IMR-90 (cell line): ENCODE data around the gene PTPRK. TPM values are rescaled to one million over a fixed set of nuclear protein-coding genes. Genes with fewer than 3 reads are reported as not detected.

ENCODE experiments used
- ATAC-seq: fragments of 200-7000 bp; cut with Tn5 transposase; 2 replicates; pipeline ENCODE4 v1.9.1; 2020; ENCODE audit warnings: low read depth, mild to moderate bottlenecking, moderate library complexity
- BruUV-seq: library from RNA; stranded (reverse); fragments of 400-500 nt; replicated peaks from 2 replicates; lab custom pipeline; 2021; lab: Mats Ljungman, UMichigan
- CTCF ChIA-PET: fragments of 300-600 bp; formaldehyde crosslinking; extraction: SDS; loops from one replicate; lab custom pipeline; 2021; ENCODE audit warnings: antibody characterized with exemption; lab: Yijun Ruan, JAX
- POLR2A ChIA-PET: fragments of 300-600 bp; sonication (Branson Sonifier 250); formaldehyde crosslinking; loops from one replicate; lab custom pipeline; 2022; ENCODE audit warnings: antibody characterized with exemption; ENCODE audit not compliant: unreplicated experiment; lab: Charles Lee
- DNase-seq: peaks from one replicate; pipeline ENCODE4 v3.0.0; 2013
- H2AFZ ChIP-seq: replicated peaks from 2 replicates; pipeline ENCODE3; 2013; ENCODE audit warnings: low read length, mild to moderate bottlenecking; ENCODE audit not compliant: poor library complexity
- H2AK5ac ChIP-seq: 2 replicates; pipeline ENCODE4 v1.6.1; 2013; ENCODE audit warnings: low read depth, low read length, inconsistent platforms
- H2AK9ac ChIP-seq: replicated peaks from 2 replicates; pipeline ENCODE3; 2013; ENCODE audit warnings: mild to moderate bottlenecking, low read depth, low read length, moderate library complexity; ENCODE audit not compliant: poor library complexity
- H2BK120ac ChIP-seq: 2 replicates; pipeline ENCODE4 v1.6.1; 2013; ENCODE audit warnings: low read depth, low read length, inconsistent platforms
- H2BK15ac ChIP-seq: 3 replicates; pipeline ENCODE4 v1.6.1; 2013; ENCODE audit warnings: low read depth, low read length, inconsistent platforms
- H2BK20ac ChIP-seq: 2 replicates; pipeline ENCODE4 v1.6.1; 2013; ENCODE audit warnings: low read depth, mild to moderate bottlenecking, inconsistent platforms, low read length, moderate library complexity
- H2BK5ac ChIP-seq: 2 replicates; pipeline ENCODE4 v1.6.1; 2013; ENCODE audit warnings: mild to moderate bottlenecking, low read depth, low read length, inconsistent platforms; ENCODE audit not compliant: poor library complexity, severe bottlenecking
- H3K14ac ChIP-seq: replicated peaks from 2 replicates; pipeline ENCODE4 v1.6.1; 2013; ENCODE audit warnings: low read depth, low read length, inconsistent platforms
- H3K18ac ChIP-seq: 2 replicates; pipeline ENCODE4 v1.6.1; 2013; ENCODE audit warnings: low read depth, low read length, control low read depth
- H3K23ac ChIP-seq: 2 replicates; pipeline ENCODE4 v1.6.1; 2013; ENCODE audit warnings: low read depth, low read length, inconsistent platforms
- H3K27ac ChIP-seq: 2 replicates; pipeline ENCODE4 v1.5.1; 2013; ENCODE audit warnings: mild to moderate bottlenecking, control low read depth, low read length; ENCODE audit not compliant: insufficient read depth
- H3K27me3 ChIP-seq: 2 replicates; pipeline ENCODE4 v1.6.1; 2013; ENCODE audit warnings: low read length; ENCODE audit not compliant: control insufficient read depth, insufficient read depth
- H3K36me3 ChIP-seq: 2 replicates; pipeline ENCODE4 v1.6.1; 2013; ENCODE audit warnings: low read length, mixed read lengths; ENCODE audit not compliant: control insufficient read depth, insufficient read depth
- H3K4ac ChIP-seq: 2 replicates; pipeline ENCODE4 v1.6.1; 2013; ENCODE audit warnings: low read depth, low read length, inconsistent platforms
- H3K4me1 ChIP-seq: 2 replicates; pipeline ENCODE4 v1.6.1; 2013; ENCODE audit warnings: low read length, mixed read lengths; ENCODE audit not compliant: control insufficient read depth, insufficient read depth
- H3K4me2 ChIP-seq: 2 replicates; pipeline ENCODE4 v1.6.1; 2013; ENCODE audit warnings: low read depth, mild to moderate bottlenecking, control low read depth, low read length, moderate library complexity
- H3K4me3 ChIP-seq: 2 replicates; pipeline ENCODE4 v1.5.1; 2013; ENCODE audit warnings: low read depth, mild to moderate bottlenecking, control low read depth, low read length, moderate library complexity; ENCODE audit not compliant: insufficient read depth
- H3K56ac ChIP-seq: 2 replicates; pipeline ENCODE4 v1.6.1; 2013; ENCODE audit warnings: low read length, inconsistent platforms; ENCODE audit not compliant: insufficient read depth; ENCODE audit errors: extremely low read depth
- H3K79me1 ChIP-seq, 2 experiments: 2 replicates each; pipeline ENCODE4 v1.6.1; 2013; ENCODE audit warnings: low read length in 2 of 2, inconsistent platforms in 1 of 2, low read depth in 1 of 2
- H3K9ac ChIP-seq: 2 replicates; pipeline ENCODE4 v1.6.1; 2013; ENCODE audit warnings: low read depth, low read length, control low read depth
- H3K9me1 ChIP-seq: 2 replicates; pipeline ENCODE4 v1.6.1; 2013; ENCODE audit warnings: low read length, inconsistent platforms; ENCODE audit not compliant: insufficient read depth
- H3K9me3 ChIP-seq: 2 replicates; pipeline ENCODE4 v1.6.1; 2013; ENCODE audit warnings: low read length; ENCODE audit not compliant: control insufficient read depth, insufficient read depth
- H4K20me1 ChIP-seq: 2 replicates; pipeline ENCODE4 v1.6.1; 2013; ENCODE audit warnings: low read length, inconsistent platforms; ENCODE audit not compliant: insufficient read depth
- H4K5ac ChIP-seq: 2 replicates; pipeline ENCODE4 v1.6.1; 2013; ENCODE audit warnings: mild to moderate bottlenecking, low read depth, low read length, control low read depth
- H4K8ac ChIP-seq, 2 experiments: 2 replicates each; pipeline ENCODE4 v1.6.1; 2013; ENCODE audit warnings: low read depth in 2 of 2, low read length in 2 of 2, control low read depth in 1 of 2, inconsistent platforms in 1 of 2
- H4K91ac ChIP-seq: 2 replicates; pipeline ENCODE4 v1.6.1; 2013; ENCODE audit warnings: low read depth, low read length, inconsistent platforms; ENCODE audit not compliant: insufficient read depth
- BHLHE40 ChIP-seq: fragments of 150-350 bp; IDR thresholded peaks from 2 replicates; pipeline ENCODE4 v1.6.1; 2016; ENCODE audit warnings: mild to moderate bottlenecking, low read depth, low read length
- CEBPB ChIP-seq: IDR thresholded peaks from 2 replicates; pipeline ENCODE4 v1.6.1; 2012; ENCODE audit warnings: low read depth, low read length, improper control_type of control experiment
- FOS ChIP-seq: fragments of 150-350 bp; IDR thresholded peaks from 2 replicates; pipeline ENCODE4 v1.6.1; 2016; ENCODE audit warnings: low read depth, low read length
- MAFK ChIP-seq: IDR thresholded peaks from 2 replicates; pipeline ENCODE4 v1.6.1; 2012; ENCODE audit warnings: low read depth, low read length, improper control_type of control experiment
- NFE2L2 ChIP-seq: fragments of 150-350 bp; IDR thresholded peaks from 2 replicates; pipeline ENCODE4 v1.6.1; 2016; ENCODE audit warnings: low read depth, mild to moderate bottlenecking, low read length
- POLR2A ChIP-seq: IDR thresholded peaks from 2 replicates; pipeline ENCODE4 v1.6.1; 2012; ENCODE audit warnings: mild to moderate bottlenecking, low read depth, low read length
- RAD21 ChIP-seq: IDR thresholded peaks from 2 replicates; pipeline ENCODE4 v1.6.1; 2012; ENCODE audit warnings: low read length, improper control_type of control experiment
- RCOR1 ChIP-seq: IDR thresholded peaks from 2 replicates; pipeline ENCODE4 v1.6.1; 2012; ENCODE audit warnings: mild to moderate bottlenecking, low read length, improper control_type of control experiment; ENCODE audit not compliant: insufficient replicate concordance
- RFX5 ChIP-seq: IDR thresholded peaks from 2 replicates; pipeline ENCODE4 v1.8.0; 2012; ENCODE audit warnings: low read depth, mild to moderate bottlenecking, low read length, moderate library complexity
- SMC3 ChIP-seq: fragments of 150-350 bp; IDR thresholded peaks from 2 replicates; pipeline ENCODE4 v1.6.1; 2016; ENCODE audit warnings: low read depth, mild to moderate bottlenecking, antibody characterized with exemption, low read length, moderate library complexity
- WGBS, 2 experiments: methylation state at CpG; one replicate each; pipeline versions ENCODE4 v1.1.5 to v1.1.7; 2013; ENCODE audit warnings: missing lambda C conversion rate in 2 of 2; ENCODE audit not compliant: insufficient read length in 1 of 2; ENCODE audit errors: extremely low coverage in 2 of 2; 5-methylcytosine and 5-hydroxymethylcytosine counted together
- dilution Hi-C: fragments of 300-500 bp; cut with HindIII; formaldehyde crosslinking; loops from one replicate; pipeline ENCODE4 v1.14.3; 2018; ENCODE audit warnings: low sequenced_read_pairs; ENCODE audit not compliant: unreplicated experiment
- in situ Hi-C: fragments of 300-500 bp; cut with MboI; formaldehyde crosslinking; loops from 3 replicates; pipeline ENCODE4 v1.14.3; 2019; ENCODE audit warnings: low sequenced_read_pairs, inconsistent platforms, mixed read lengths
- intact Hi-C: fragments of 100-400 bp; cut with micrococcal nuclease; formaldehyde crosslinking; loops from 2 replicates; pipeline ENCODE4 v1.10.0; 2022
- polyA plus RNA-seq, 3 experiments: library from polyadenylated mRNA; depleted of rRNA; stranded (reverse); fragments of >200 nt; gene quantifications; 2 replicates each; pipeline ENCODE4 v1.2.3, GENCODE V29; 2012; ENCODE audit warnings: low replicate concordance in 1 of 3
- total RNA-seq: library from RNA; depleted of rRNA; stranded (reverse); fragments of >200 nt; gene quantifications from 2 replicates; pipeline ENCODE4 v1.2.3, GENCODE V29; 2012

The PTPRK gene
- total and polyA plus RNA-seq, 2 of the 4 experiments (the other 2 are of a cell fraction) = 18.0 to 80.8 TPM

- intact Hi-C loops (no loop called here), in situ Hi-C loops (no loop called here), dilution Hi-C loops (no loop called here)
- Histone ChIP-seq H3K27ac (no peak overlapping the region), H3K9me3 (no peaks in the 10 kb centered on the region), H3K79me1 (peaks cover 17 to 25% of the 10 kb centered on the region in 2 experiments; a peak in 3 of 4 replicates), H3K4me2 (no peak overlapping the region), H3K56ac (no peak overlapping the region), H2BK120ac (no peak overlapping the region), H2AK5ac (no peak overlapping the region), H3K36me3 (no peaks in the 10 kb centered on the region), H3K9ac (no peak overlapping the region), H4K8ac (no peak overlapping the region), H3K27me3 (no peaks in the 10 kb centered on the region), H3K4me1 (peaks cover 2% of the 10 kb centered on the region), H3K18ac (no peak overlapping the region), H2AK9ac (no peak overlapping the region), H4K5ac (no peak overlapping the region), H4K20me1 (no peaks in the 10 kb centered on the region; the same call in 1 of the 2 replicates), H4K91ac (no peak overlapping the region), H2BK20ac (no peak overlapping the region), H3K4me3 (no peak overlapping the region), H3K23ac (no peak overlapping the region), H3K9me1 (no peaks in the 10 kb centered on the region), H3K4ac (peak overlapping the region; percentile 5; the same call in 1 of the 2 replicates), H2BK15ac (no peak overlapping the region), H2BK5ac (no peak overlapping the region), H2AFZ (no peak overlapping the region), H3K14ac (no peak overlapping the region)
- ATAC-seq (no peak), DNase-seq (no peak)
- POLR2A ChIA-PET = no interaction called here
- no TSS peak for BruUV-seq
- CTCF ChIA-PET = no interaction called here
- TF ChIP-seq MAFK (no peak), FOS (no peak), RCOR1 (no peak), NFE2L2 (no peak), POLR2A (no peak), CEBPB (no peak), RFX5 (no peak), BHLHE40 (no peak), RAD21 (no peak), SMC3 (no peak)
- no CpG with 5 or more reads among the region's 1 CpG for WGBS, 2 experiments
These were observed 168.0 kb downstream of the PTPRK start for GRCh38 chr6:128352366-128352765.
